IMR-90 (cell line): ENCODE measurements around the gene TAS2R14. TPM values are rescaled to one million over a fixed set of nuclear protein-coding genes. Genes with fewer than 3 reads are reported as not detected.

Experiments used
- ATAC-seq: fragments of 200-7000 bp; cut with Tn5 transposase; 2 replicates; pipeline ENCODE4 v1.9.1; 2020; ENCODE audit warnings: low read depth, mild to moderate bottlenecking, moderate library complexity
- BruUV-seq: library from RNA; stranded (reverse); fragments of 400-500 nt; replicated peaks from 2 replicates; lab custom pipeline; 2021; lab: Mats Ljungman, UMichigan
- CTCF ChIA-PET: fragments of 300-600 bp; formaldehyde crosslinking; extraction: SDS; loops from one replicate; lab custom pipeline; 2021; ENCODE audit warnings: antibody characterized with exemption; lab: Yijun Ruan, JAX
- POLR2A ChIA-PET: fragments of 300-600 bp; sonication (Branson Sonifier 250); formaldehyde crosslinking; loops from one replicate; lab custom pipeline; 2022; ENCODE audit warnings: antibody characterized with exemption; ENCODE audit not compliant: unreplicated experiment; lab: Charles Lee
- DNase-seq: peaks from one replicate; pipeline ENCODE4 v3.0.0; 2013
- H2AFZ ChIP-seq: replicated peaks from 2 replicates; pipeline ENCODE3; 2013; ENCODE audit warnings: low read length, mild to moderate bottlenecking; ENCODE audit not compliant: poor library complexity
- H2AK5ac ChIP-seq: 2 replicates; pipeline ENCODE4 v1.6.1; 2013; ENCODE audit warnings: low read depth, low read length, inconsistent platforms
- H2AK9ac ChIP-seq: replicated peaks from 2 replicates; pipeline ENCODE3; 2013; ENCODE audit warnings: mild to moderate bottlenecking, low read depth, low read length, moderate library complexity; ENCODE audit not compliant: poor library complexity
- H2BK120ac ChIP-seq: 2 replicates; pipeline ENCODE4 v1.6.1; 2013; ENCODE audit warnings: low read depth, low read length, inconsistent platforms
- H2BK15ac ChIP-seq: 3 replicates; pipeline ENCODE4 v1.6.1; 2013; ENCODE audit warnings: low read depth, low read length, inconsistent platforms
- H2BK20ac ChIP-seq: 2 replicates; pipeline ENCODE4 v1.6.1; 2013; ENCODE audit warnings: low read depth, mild to moderate bottlenecking, inconsistent platforms, low read length, moderate library complexity
- H2BK5ac ChIP-seq: 2 replicates; pipeline ENCODE4 v1.6.1; 2013; ENCODE audit warnings: mild to moderate bottlenecking, low read depth, low read length, inconsistent platforms; ENCODE audit not compliant: poor library complexity, severe bottlenecking
- H3K14ac ChIP-seq: replicated peaks from 2 replicates; pipeline ENCODE4 v1.6.1; 2013; ENCODE audit warnings: low read depth, low read length, inconsistent platforms
- H3K18ac ChIP-seq: 2 replicates; pipeline ENCODE4 v1.6.1; 2013; ENCODE audit warnings: low read depth, low read length, control low read depth
- H3K23ac ChIP-seq: 2 replicates; pipeline ENCODE4 v1.6.1; 2013; ENCODE audit warnings: low read depth, low read length, inconsistent platforms
- H3K27ac ChIP-seq: 2 replicates; pipeline ENCODE4 v1.5.1; 2013; ENCODE audit warnings: mild to moderate bottlenecking, control low read depth, low read length; ENCODE audit not compliant: insufficient read depth
- H3K27me3 ChIP-seq: 2 replicates; pipeline ENCODE4 v1.6.1; 2013; ENCODE audit warnings: low read length; ENCODE audit not compliant: control insufficient read depth, insufficient read depth
- H3K36me3 ChIP-seq: 2 replicates; pipeline ENCODE4 v1.6.1; 2013; ENCODE audit warnings: low read length, mixed read lengths; ENCODE audit not compliant: control insufficient read depth, insufficient read depth
- H3K4ac ChIP-seq: 2 replicates; pipeline ENCODE4 v1.6.1; 2013; ENCODE audit warnings: low read depth, low read length, inconsistent platforms
- H3K4me1 ChIP-seq: 2 replicates; pipeline ENCODE4 v1.6.1; 2013; ENCODE audit warnings: low read length, mixed read lengths; ENCODE audit not compliant: control insufficient read depth, insufficient read depth
- H3K4me2 ChIP-seq: 2 replicates; pipeline ENCODE4 v1.6.1; 2013; ENCODE audit warnings: low read depth, mild to moderate bottlenecking, control low read depth, low read length, moderate library complexity
- H3K4me3 ChIP-seq: 2 replicates; pipeline ENCODE4 v1.5.1; 2013; ENCODE audit warnings: low read depth, mild to moderate bottlenecking, control low read depth, low read length, moderate library complexity; ENCODE audit not compliant: insufficient read depth
- H3K56ac ChIP-seq: 2 replicates; pipeline ENCODE4 v1.6.1; 2013; ENCODE audit warnings: low read length, inconsistent platforms; ENCODE audit not compliant: insufficient read depth; ENCODE audit errors: extremely low read depth
- H3K79me1 ChIP-seq, 2 experiments: 2 replicates each; pipeline ENCODE4 v1.6.1; 2013; ENCODE audit warnings: low read length in 2 of 2, inconsistent platforms in 1 of 2, low read depth in 1 of 2
- H3K9ac ChIP-seq: 2 replicates; pipeline ENCODE4 v1.6.1; 2013; ENCODE audit warnings: low read depth, low read length, control low read depth
- H3K9me1 ChIP-seq: 2 replicates; pipeline ENCODE4 v1.6.1; 2013; ENCODE audit warnings: low read length, inconsistent platforms; ENCODE audit not compliant: insufficient read depth
- H3K9me3 ChIP-seq: 2 replicates; pipeline ENCODE4 v1.6.1; 2013; ENCODE audit warnings: low read length; ENCODE audit not compliant: control insufficient read depth, insufficient read depth
- H4K20me1 ChIP-seq: 2 replicates; pipeline ENCODE4 v1.6.1; 2013; ENCODE audit warnings: low read length, inconsistent platforms; ENCODE audit not compliant: insufficient read depth
- H4K5ac ChIP-seq: 2 replicates; pipeline ENCODE4 v1.6.1; 2013; ENCODE audit warnings: mild to moderate bottlenecking, low read depth, low read length, control low read depth
- H4K8ac ChIP-seq, 2 experiments: 2 replicates each; pipeline ENCODE4 v1.6.1; 2013; ENCODE audit warnings: low read depth in 2 of 2, low read length in 2 of 2, control low read depth in 1 of 2, inconsistent platforms in 1 of 2
- H4K91ac ChIP-seq: 2 replicates; pipeline ENCODE4 v1.6.1; 2013; ENCODE audit warnings: low read depth, low read length, inconsistent platforms; ENCODE audit not compliant: insufficient read depth
- BHLHE40 ChIP-seq: fragments of 150-350 bp; IDR thresholded peaks from 2 replicates; pipeline ENCODE4 v1.6.1; 2016; ENCODE audit warnings: mild to moderate bottlenecking, low read depth, low read length
- CEBPB ChIP-seq: IDR thresholded peaks from 2 replicates; pipeline ENCODE4 v1.6.1; 2012; ENCODE audit warnings: low read depth, low read length, improper control_type of control experiment
- CHD1 ChIP-seq: IDR thresholded peaks from 2 replicates; pipeline ENCODE4 v1.6.1; 2012; ENCODE audit warnings: low read depth, low read length, improper control_type of control experiment
- CTCF ChIP-seq: conservative IDR thresholded peaks from 2 replicates; pipeline ENCODE4 v1.5.1; 2012; ENCODE audit warnings: mild to moderate bottlenecking, low read depth, low read length, improper control_type of control experiment
- ELK1 ChIP-seq: fragments of 150-350 bp; IDR thresholded peaks from 2 replicates; pipeline ENCODE4 v1.6.1; 2016; ENCODE audit warnings: low read depth, mild to moderate bottlenecking, low read length, moderate library complexity, borderline replicate concordance
- FOS ChIP-seq: fragments of 150-350 bp; IDR thresholded peaks from 2 replicates; pipeline ENCODE4 v1.6.1; 2016; ENCODE audit warnings: low read depth, low read length
- MAFK ChIP-seq: IDR thresholded peaks from 2 replicates; pipeline ENCODE4 v1.6.1; 2012; ENCODE audit warnings: low read depth, low read length, improper control_type of control experiment
- MAZ ChIP-seq: IDR thresholded peaks from 2 replicates; pipeline ENCODE4 v1.6.1; 2012; ENCODE audit warnings: low read depth, mild to moderate bottlenecking, low read length, improper control_type of control experiment, moderate library complexity, borderline replicate concordance
- MXI1 ChIP-seq: IDR thresholded peaks from 2 replicates; pipeline ENCODE4 v1.6.1; 2012; ENCODE audit warnings: low read depth, mild to moderate bottlenecking, low read length, moderate library complexity, borderline replicate concordance
- NFE2L2 ChIP-seq: fragments of 150-350 bp; IDR thresholded peaks from 2 replicates; pipeline ENCODE4 v1.6.1; 2016; ENCODE audit warnings: low read depth, mild to moderate bottlenecking, low read length
- POLR2A ChIP-seq: IDR thresholded peaks from 2 replicates; pipeline ENCODE4 v1.6.1; 2012; ENCODE audit warnings: mild to moderate bottlenecking, low read depth, low read length
- RAD21 ChIP-seq: IDR thresholded peaks from 2 replicates; pipeline ENCODE4 v1.6.1; 2012; ENCODE audit warnings: low read length, improper control_type of control experiment
- RCOR1 ChIP-seq: IDR thresholded peaks from 2 replicates; pipeline ENCODE4 v1.6.1; 2012; ENCODE audit warnings: mild to moderate bottlenecking, low read length, improper control_type of control experiment; ENCODE audit not compliant: insufficient replicate concordance
- RFX5 ChIP-seq: IDR thresholded peaks from 2 replicates; pipeline ENCODE4 v1.8.0; 2012; ENCODE audit warnings: low read depth, mild to moderate bottlenecking, low read length, moderate library complexity
- SMC3 ChIP-seq: fragments of 150-350 bp; IDR thresholded peaks from 2 replicates; pipeline ENCODE4 v1.6.1; 2016; ENCODE audit warnings: low read depth, mild to moderate bottlenecking, antibody characterized with exemption, low read length, moderate library complexity
- USF2 ChIP-seq: fragments of 150-350 bp; IDR thresholded peaks from 2 replicates; pipeline ENCODE4 v1.6.1; 2017; ENCODE audit warnings: mild to moderate bottlenecking, antibody characterized with exemption, low read length, low read depth
- WGBS, 2 experiments: methylation state at CpG; one replicate each; pipeline versions ENCODE4 v1.1.5 to v1.1.7; 2013; ENCODE audit warnings: missing lambda C conversion rate in 2 of 2; ENCODE audit not compliant: insufficient read length in 1 of 2; ENCODE audit errors: extremely low coverage in 2 of 2; 5-methylcytosine and 5-hydroxymethylcytosine counted together
- dilution Hi-C: fragments of 300-500 bp; cut with HindIII; formaldehyde crosslinking; loops from one replicate; pipeline ENCODE4 v1.14.3; 2018; ENCODE audit warnings: low sequenced_read_pairs; ENCODE audit not compliant: unreplicated experiment
- in situ Hi-C: fragments of 300-500 bp; cut with MboI; formaldehyde crosslinking; loops from 3 replicates; pipeline ENCODE4 v1.14.3; 2019; ENCODE audit warnings: low sequenced_read_pairs, inconsistent platforms, mixed read lengths
- intact Hi-C: fragments of 100-400 bp; cut with micrococcal nuclease; formaldehyde crosslinking; loops from 2 replicates; pipeline ENCODE4 v1.10.0; 2022
- polyA plus RNA-seq, 3 experiments: library from polyadenylated mRNA; depleted of rRNA; stranded (reverse); fragments of >200 nt; gene quantifications; 2 replicates each; pipeline ENCODE4 v1.2.3, GENCODE V29; 2012; ENCODE audit warnings: low replicate concordance in 1 of 3
- total RNA-seq: library from RNA; depleted of rRNA; stranded (reverse); fragments of >200 nt; gene quantifications from 2 replicates; pipeline ENCODE4 v1.2.3, GENCODE V29; 2012

TAS2R14 gene
- total and polyA plus RNA-seq, 2 of the 4 experiments (the other 2 are of a cell fraction) = 1.6 to 2.0 TPM

- Histone ChIP-seq H2BK120ac (no peak overlapping the region), H2AFZ (no peak overlapping the region), H3K4me1 (no peaks in the 10 kb centered on the region), H2BK5ac (no peak overlapping the region), H3K4me3 (no peak overlapping the region), H3K9me1 (no peaks in the 10 kb centered on the region), H2BK15ac (no peak overlapping the region), H2BK20ac (no peak overlapping the region), H3K27me3 (no peaks in the 10 kb centered on the region), H3K36me3 (no peaks in the 10 kb centered on the region), H3K9ac (no peak overlapping the region), H3K79me1 (peaks cover 3 to 11% of the 10 kb centered on the region in 2 experiments; a peak in 3 of 4 replicates), H4K5ac (no peak overlapping the region), H4K8ac (no peak overlapping the region), H2AK5ac (no peak overlapping the region), H3K18ac (no peak overlapping the region), H3K4ac (no peak overlapping the region), H3K9me3 (no peaks in the 10 kb centered on the region), H3K4me2 (no peak overlapping the region), H2AK9ac (no peak overlapping the region), H3K23ac (no peak overlapping the region), H3K56ac (no peak overlapping the region), H4K20me1 (no peaks in the 10 kb centered on the region; the same call in 1 of the 2 replicates), H4K91ac (no peak overlapping the region), H3K14ac (no peak overlapping the region), H3K27ac (no peak overlapping the region)
- intact Hi-C loops (no loop called here), dilution Hi-C loops (no loop called here), in situ Hi-C loops (no loop called here)
- CTCF ChIA-PET = no interaction called here
- ATAC-seq (no peak), DNase-seq (no peak)
- POLR2A ChIA-PET = no interaction called here
- BruUV-seq = no TSS peak
- TF ChIP-seq NFE2L2 (no peak), MXI1 (no peak), ELK1 (no peak), POLR2A (no peak), RCOR1 (no peak), SMC3 (no peak), RAD21 (no peak), CEBPB (no peak), USF2 (no peak), BHLHE40 (no peak), FOS (no peak), CHD1 (no peak), RFX5 (no peak), CTCF (no peak), MAZ (no peak), MAFK (no peak)
- no CpG with 5 or more reads among the region's 3 CpGs for WGBS, 2 experiments
Measured at GRCh38 chr12:10974965-10975364, 35.9 kb upstream of the TAS2R14 start.
